ENCODE data around the gene KIAA0040.
"Not testable (repeated sequence)": the region's sequence is repeated elsewhere in the genome, so short reads cannot be mapped to it uniquely, and the experiment has no call there.

KIAA0040 gene

GRCh38 chr1:175137369-175137768 lies 55.2 kb downstream of the KIAA0040 start:
- DNase-seq: no peak
- no peak for ATAC-seq

DNA sequence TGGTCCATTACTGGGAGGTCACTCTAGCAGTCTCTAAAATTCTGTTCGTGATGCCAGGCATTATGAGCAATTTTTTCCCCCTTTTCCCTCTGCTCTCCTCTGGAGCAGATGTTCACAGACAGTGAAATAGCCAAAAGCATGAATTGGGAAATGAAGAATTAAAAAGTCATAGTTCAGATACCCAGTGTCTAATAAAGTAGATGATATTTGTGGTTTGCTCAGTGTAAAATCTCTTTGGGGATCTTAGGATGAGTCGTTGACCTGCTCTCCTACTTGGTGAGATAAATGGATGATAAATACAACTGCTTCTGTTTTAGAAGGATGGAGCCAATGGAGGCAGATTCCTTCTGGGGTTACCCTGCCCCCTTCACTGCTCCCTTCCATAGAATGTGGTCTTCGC lies 56.3 kb downstream of the KIAA0040 start:
- DNase-seq (no peak), ATAC-seq (no peak)

DNA sequence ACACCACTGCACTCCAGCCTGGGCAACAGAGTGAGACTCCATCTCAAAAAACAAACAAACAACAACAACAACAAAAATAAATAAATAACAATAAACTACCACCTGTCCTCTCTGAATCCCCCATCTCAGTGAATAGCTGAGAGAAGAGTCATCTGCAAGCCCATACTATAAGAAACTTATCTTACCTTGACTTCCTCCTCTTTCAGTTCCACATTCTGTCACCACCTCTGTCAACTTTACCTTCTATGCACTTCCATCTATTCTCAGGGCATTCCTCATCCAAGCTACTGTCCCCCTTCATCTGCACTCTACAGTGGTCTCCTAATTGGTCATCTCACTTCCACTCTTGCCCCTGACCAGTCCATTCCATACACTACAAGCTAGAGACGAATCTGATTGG lies 58.1 kb downstream of the KIAA0040 start:
- DNase-seq: no peak
- no peak for ATAC-seq

DNA sequence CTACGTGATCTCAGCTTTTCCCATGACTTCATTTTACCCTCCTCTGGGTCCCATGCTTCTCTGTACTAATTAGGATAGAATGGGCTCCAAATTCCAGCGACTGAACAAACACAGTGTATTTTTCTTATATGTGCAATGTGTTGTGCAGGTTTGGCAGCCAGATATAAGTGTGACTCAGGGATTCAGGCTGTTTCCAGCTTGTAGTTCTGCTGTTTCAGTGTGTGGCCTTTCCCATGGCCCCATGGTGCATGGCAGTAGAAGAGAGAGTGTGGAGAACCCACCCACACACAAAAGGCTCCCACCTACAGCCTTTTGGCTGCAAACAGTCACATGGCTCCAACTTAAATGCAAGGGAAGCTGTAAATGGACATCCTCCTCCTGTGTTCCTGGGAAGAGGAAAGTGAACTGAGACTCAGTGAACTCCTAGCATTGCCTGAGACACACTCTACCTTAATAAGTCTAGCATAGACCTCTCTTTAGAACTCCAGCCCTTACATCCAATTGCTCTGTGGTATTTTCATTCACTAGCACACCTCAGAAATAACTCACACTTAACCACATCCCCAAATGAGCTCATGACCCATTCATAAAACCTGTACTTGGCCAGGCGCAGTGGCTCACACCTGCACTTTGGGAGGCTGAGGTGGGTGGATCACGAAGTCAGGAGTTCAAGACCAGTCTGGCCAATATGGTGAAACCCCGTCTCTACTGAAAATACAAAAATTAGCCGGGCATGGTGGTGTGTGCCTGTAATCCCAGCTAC lies 58.7 kb downstream of the KIAA0040 start:
- DNase-seq: no peak
- no peak for ATAC-seq

- no peak for DNase-seq
- ATAC-seq: no peak
Measured at GRCh38 chr1:175132436-175132835, 60.1 kb downstream of the KIAA0040 start.

DNA sequence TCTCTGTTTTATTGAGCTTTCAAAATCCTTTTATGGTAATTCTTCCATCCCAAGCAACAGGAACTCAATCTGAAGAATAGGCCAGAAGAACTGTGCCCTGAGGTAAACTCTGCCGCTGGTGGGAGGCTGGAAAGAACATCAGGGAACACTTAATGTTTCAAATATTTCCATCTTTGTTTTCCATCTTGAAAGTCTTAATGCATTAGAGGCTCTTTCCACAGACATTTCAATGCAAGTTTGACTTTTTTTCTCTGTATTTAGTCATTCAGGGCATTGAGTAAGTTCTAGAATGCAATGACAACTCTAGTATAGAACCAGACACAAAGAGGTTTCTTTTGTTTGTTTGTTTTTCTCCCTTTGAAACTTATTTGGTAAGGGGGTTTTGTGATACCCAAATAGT lies 61.5 kb downstream of the KIAA0040 start:
- ATAC-seq (no peak), DNase-seq (no peak)

DNA sequence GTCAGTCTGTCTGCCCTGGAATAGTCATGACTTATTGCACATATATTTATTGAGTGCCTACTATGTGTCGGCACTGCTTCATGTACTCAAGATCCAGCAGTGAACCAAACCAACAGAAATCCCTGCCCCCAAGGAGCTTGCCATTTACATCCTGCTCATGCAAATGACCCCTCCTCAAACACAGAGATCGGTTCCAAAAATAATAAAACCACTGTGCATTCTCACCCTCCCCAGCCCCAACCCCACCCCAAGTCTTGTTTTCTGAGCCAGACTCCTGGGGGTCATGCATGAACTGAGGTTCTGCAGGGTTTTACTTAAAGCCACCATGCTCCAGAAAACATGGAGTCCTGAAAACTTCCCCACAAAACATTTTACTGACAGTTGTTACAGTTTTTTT lies 61.9 kb downstream of the KIAA0040 start:
- DNase-seq: no peak
- no peak for ATAC-seq

- no peak for ATAC-seq
Measured at GRCh38 chr1:175129997-175130648, 62.5 kb downstream of the KIAA0040 start.

GRCh38 chr1:175129644-175129996 lies 63.0 kb downstream of the KIAA0040 start:
- DNase-seq (no peak), ATAC-seq (no peak)

More at GRCh38 chr1:175129997-175130648, 62.5 kb downstream of the KIAA0040 start:
- no peak for DNase-seq

- ATAC-seq: no peak
Measured at GRCh38 chr1:175129182-175129581, 63.4 kb downstream of the KIAA0040 start.

DNA sequence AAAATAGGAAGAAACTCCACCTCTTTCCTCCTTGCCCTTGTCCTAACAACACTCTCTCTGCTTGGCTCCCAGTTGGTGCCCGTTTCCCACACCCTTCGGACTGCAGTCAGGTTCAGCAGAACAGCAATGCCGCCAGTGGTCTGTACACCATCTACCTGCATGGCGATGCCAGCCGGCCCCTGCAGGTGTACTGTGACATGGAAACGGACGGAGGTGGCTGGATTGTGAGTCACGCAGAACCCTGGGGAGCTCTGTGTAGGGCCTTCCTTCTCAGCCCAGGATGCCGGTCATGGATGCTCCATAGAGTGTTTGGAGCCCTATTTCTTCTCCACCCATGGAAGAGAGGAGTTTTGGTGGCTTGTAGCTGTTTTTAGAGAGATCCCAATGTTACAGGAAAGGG lies 64.1 kb downstream of the KIAA0040 start:
- DNase-seq (no peak), ATAC-seq (no peak)

More at GRCh38 chr1:175129182-175129581, 63.4 kb downstream of the KIAA0040 start:
- no peak for DNase-seq

DNA sequence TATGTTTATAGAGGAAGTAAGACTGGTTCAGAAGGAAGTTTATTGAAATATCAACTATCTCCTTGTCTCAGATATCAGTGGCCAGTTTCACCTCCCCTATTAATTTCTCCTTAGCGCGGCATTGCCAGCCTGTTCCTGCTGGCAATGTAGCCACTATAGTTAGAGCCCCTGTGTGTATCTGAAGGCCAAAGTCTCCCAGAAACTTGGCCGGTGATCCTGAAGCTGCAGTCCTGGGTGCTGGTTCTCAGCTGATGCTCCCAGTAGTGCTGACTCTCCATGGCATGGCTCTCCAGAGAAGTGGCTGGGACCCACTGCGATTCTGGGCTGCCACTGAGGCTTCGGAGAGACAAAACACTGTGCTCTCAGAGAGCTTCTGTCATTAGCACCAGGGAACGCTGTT lies 65.0 kb downstream of the KIAA0040 start:
- no peak for ATAC-seq
- DNase-seq: no peak

DNA sequence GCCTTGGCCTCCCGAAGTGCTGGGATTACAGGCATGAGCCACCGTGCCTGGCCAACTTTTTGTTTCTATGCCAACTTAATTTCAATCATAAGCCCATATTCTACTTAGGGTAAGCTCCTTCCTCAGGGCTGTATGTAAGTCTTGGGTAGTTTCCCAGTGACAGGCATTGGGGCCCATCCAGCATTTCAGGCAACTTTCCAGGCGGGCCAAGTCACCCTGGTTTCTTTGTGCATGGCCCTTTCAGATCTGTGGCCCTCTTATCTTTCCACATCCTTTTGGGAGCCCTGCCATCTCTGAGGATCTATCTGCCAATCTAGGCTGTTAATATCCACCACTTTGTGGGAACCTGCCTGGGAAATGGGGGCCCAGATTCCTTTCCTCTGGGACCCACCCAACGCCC lies 66.2 kb downstream of the KIAA0040 start:
- DNase-seq (no peak), ATAC-seq (no peak)

GRCh38 chr1:175124861-175125260 lies 67.7 kb downstream of the KIAA0040 start:
- no peak for ATAC-seq
- no peak for DNase-seq

- no peak for ATAC-seq
- no peak for DNase-seq
Measured at GRCh38 chr1:175120511-175120910, 72.1 kb downstream of the KIAA0040 start.

- DNase-seq (no peak), ATAC-seq (no peak)
Measured at GRCh38 chr1:175118375-175119367, 73.9 kb downstream of the KIAA0040 start.

DNA sequence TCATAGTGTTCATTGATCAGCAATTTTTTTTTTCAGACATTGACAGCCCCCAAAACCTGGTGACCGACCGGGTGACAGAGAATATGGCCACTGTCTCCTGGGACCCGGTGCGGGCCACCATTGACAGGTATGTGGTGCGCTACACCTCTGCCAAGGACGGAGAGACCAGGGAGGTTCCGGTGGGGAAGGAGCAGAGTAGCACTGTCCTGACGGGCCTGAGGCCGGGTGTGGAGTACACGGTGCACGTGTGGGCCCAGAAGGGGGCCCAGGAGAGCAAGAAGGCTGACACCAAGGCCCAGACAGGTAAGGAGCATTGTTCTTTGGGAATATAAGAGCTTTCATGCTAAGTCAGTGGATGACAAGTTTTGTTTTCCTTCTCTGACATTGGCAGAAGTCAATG lies 75.7 kb downstream of the KIAA0040 start:
- DNase-seq (no peak), ATAC-seq (no peak)

DNA sequence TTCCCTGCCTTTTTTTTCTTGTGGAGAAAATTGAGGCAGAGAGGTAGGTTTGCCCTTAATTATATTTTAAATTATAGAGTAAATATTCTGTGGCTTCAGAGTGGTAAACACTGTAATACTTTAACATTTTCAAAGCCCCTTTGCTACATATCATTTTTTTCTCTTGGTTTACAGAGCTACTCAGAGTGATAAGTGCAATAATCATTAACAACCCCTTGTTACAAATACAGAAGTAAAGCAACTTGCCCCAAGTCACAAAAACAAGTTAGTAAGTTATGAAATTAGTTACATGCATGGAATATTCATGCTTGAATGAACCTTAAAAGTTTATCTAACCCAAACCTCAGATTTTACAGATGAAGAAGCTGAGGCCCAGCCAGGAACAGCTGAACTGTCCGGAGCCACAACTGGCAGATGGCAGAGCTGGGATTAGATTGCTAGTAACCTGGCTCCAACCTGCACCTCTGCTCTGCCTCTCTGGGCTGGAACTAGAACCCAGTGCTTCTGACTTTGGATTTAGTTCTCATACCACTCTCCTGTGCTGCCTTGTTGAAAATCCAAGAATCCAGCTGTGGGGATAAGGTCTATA lies 76.3 kb downstream of the KIAA0040 start:
- DNase-seq (no peak), ATAC-seq (no peak)

GRCh38 chr1:175114996-175115395 lies 77.6 kb downstream of the KIAA0040 start:
- ATAC-seq (no peak), DNase-seq (no peak)

DNA sequence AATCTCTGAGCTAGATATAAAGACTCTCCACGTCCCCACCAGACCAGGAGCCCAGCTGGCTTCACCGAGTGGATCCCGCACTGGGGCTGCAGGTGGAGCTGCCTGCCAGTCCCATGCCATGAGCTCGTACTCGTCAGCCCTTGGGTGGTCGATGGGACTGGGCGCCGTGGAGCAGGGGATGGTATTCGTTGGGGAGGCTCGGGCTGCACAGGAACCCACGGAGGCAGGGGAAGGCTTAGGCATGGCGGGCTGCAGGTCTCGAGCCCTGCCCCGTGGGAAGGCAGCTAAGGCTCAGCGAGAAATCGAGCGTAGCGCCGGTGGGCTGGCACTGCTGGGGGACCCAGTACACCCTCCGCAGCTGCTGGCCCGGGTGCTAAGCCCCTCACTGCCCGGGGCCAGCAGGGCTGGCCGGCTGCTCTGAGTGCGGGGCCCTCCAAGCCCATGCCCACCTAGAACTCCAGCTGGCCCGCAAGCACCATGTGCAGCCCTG lies 84.2 kb downstream of the KIAA0040 start:
- DNase-seq, ATAC-seq: not testable (repeated sequence)

Data from stimulated activated naive CD8-positive, alpha-beta T cell treated with anti-CD3 and anti-CD28 coated beads, Interleukin-15, Interleukin-2, amounts not matched to agents 100 U/mL and 50 U/mL, for 24 hours (primary cell).